Measurements from ENCODE around the gene WWOX.

DNA sequence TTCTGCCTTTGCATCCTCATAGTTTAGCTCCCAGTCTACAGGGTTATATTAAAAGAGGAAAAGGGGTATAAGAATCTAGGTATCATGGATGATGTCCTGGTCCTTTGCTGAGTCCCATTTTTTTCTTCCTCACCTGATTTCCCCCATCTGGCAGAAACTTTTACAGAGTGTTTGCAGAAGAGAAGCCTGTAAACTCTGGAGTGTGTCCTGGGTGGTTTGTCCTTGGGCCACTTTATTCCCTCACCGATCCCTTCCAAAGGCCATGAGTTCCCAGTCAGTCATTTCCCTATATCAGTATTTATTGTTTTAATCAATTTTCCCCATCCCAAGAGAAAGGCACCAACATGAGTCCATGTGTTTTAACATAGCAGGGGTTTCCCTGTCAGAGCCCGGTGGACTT lies 638.2 kb downstream of the WWOX start:
- TF ChIP-seq POLR2A (IDR thresholded peaks at IDR 0.05) (no peak), CTCF (IDR thresholded peaks at IDR 0.05) (no peak)
